Peyer's patch (tissue), 4 donors: ENCODE measurements around the gene MYBPC2. TPM values are rescaled to one million over a fixed set of nuclear protein-coding genes. Genes with fewer than 3 reads are reported as not detected.
A peak's percentile ranks its signal among the peaks of the same experiment; 100 is the strongest.

Source experiments
- DNase-seq, 3 donors: peaks; one replicate each; pipeline ENCODE4 v3.0.0-alpha.2; 2017 to 2019
- H3K27ac ChIP-seq, 4 donors: fragments of 200-600 bp; sonication (generic); one replicate each; pipeline ENCODE4 v1.5.1; 2016 to 2019
- H3K27me3 ChIP-seq, 2 donors: fragments of 200-600 bp; sonication (generic); one replicate each; pipeline ENCODE4 v1.5.1; 2019
- H3K36me3 ChIP-seq, 3 donors: fragments of 200-600 bp; sonication (generic); one replicate each; pipeline ENCODE4 v1.5.1; 2016 to 2019
- H3K4me1 ChIP-seq, 4 donors: fragments of 200-600 bp; sonication (generic); one replicate each; pipeline ENCODE4 v1.5.1; 2016 to 2019
- H3K4me3 ChIP-seq, 4 donors: fragments of 200-600 bp; sonication (generic); 1 replicate in 3 of 4; 2 replicates in 1 of 4; pipeline ENCODE4 v1.5.1; 2016 to 2019; ENCODE audit warnings: mild to moderate bottlenecking in 1 of 4
- H3K9me3 ChIP-seq, 4 donors: fragments of 200-600 bp; sonication (generic); one replicate each; pipeline ENCODE4 v1.5.1; 2016 to 2019; ENCODE audit warnings: mild to moderate bottlenecking in 1 of 4
- POLR2A ChIP-seq, 2 donors: fragments of 450-650 bp; IDR thresholded peaks; one replicate each; pipeline ENCODE4 v1.5.1; 2017; ENCODE audit warnings: antibody characterized with exemption in 2 of 2, mild to moderate bottlenecking in 2 of 2, moderate library complexity in 2 of 2
- total RNA-seq, 4 donors: library from RNA; depleted of rRNA; stranded (reverse); fragments of >200 nt; gene quantifications; one replicate each; pipeline ENCODE4 v1.1.0, GENCODE V29; 2016
- TF ChIP-seq, protein P1 (sequence below), 6 experiments: fragments of 450-650 bp in 4 of 6; fragments of 200-600 bp in 2 of 6; sonication (generic) in 1 of 6; IDR thresholded peaks; one replicate each; pipeline ENCODE4 v1.5.1; 2017 to 2019; ENCODE audit warnings: antibody characterized with exemption in 6 of 6, mild to moderate bottlenecking in 3 of 6, moderate library complexity in 1 of 6

The MYBPC2 gene
- total RNA-seq, 4 donors from 2014 or later = not detected

DNA sequence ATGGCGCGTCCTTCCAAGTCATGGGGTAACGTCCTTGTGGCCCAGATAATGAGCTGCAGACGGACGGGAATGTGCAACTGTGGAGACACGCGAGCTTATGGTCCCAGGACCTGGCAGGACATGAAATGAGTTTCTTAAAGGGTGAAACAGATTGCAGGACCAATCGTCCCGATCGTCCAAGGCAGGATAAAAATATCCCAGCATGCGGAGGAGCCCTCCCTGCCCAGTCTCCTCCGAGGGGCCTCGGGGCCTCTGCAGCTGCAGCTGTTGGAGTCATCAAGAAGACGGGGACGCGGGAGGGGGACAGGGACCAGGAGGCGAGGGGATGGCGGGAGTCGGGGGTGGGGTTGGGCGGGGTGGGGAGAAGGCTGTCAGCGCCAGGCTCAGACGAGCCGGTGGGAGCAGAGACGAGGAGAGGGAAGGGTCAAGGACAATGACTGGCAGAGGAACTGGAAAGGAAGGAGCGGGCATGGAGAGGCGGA lies 58.3 kb downstream of the MYBPC2 start:
- TF ChIP-seq, protein P1, sequence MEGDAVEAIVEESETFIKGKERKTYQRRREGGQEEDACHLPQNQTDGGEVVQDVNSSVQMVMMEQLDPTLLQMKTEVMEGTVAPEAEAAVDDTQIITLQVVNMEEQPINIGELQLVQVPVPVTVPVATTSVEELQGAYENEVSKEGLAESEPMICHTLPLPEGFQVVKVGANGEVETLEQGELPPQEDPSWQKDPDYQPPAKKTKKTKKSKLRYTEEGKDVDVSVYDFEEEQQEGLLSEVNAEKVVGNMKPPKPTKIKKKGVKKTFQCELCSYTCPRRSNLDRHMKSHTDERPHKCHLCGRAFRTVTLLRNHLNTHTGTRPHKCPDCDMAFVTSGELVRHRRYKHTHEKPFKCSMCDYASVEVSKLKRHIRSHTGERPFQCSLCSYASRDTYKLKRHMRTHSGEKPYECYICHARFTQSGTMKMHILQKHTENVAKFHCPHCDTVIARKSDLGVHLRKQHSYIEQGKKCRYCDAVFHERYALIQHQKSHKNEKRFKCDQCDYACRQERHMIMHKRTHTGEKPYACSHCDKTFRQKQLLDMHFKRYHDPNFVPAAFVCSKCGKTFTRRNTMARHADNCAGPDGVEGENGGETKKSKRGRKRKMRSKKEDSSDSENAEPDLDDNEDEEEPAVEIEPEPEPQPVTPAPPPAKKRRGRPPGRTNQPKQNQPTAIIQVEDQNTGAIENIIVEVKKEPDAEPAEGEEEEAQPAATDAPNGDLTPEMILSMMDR (IDR thresholded peaks at IDR 0.05) = no peak
- no peak for TF ChIP-seq POLR2A (IDR thresholded peaks at IDR 0.05)
- no peaks in the 10 kb centered on the region for H3K36me3 ChIP-seq
- H3K4me1 ChIP-seq = no peaks in the 10 kb centered on the region
- H3K27me3 ChIP-seq = no peaks in the 10 kb centered on the region
- H3K9me3 ChIP-seq = no peaks in the 10 kb centered on the region
- H3K27ac ChIP-seq = no peak overlapping the region
- DNase-seq = peak in 1 of 3 donors; percentile 32
- no peak overlapping the region for H3K4me3 ChIP-seq

DNA sequence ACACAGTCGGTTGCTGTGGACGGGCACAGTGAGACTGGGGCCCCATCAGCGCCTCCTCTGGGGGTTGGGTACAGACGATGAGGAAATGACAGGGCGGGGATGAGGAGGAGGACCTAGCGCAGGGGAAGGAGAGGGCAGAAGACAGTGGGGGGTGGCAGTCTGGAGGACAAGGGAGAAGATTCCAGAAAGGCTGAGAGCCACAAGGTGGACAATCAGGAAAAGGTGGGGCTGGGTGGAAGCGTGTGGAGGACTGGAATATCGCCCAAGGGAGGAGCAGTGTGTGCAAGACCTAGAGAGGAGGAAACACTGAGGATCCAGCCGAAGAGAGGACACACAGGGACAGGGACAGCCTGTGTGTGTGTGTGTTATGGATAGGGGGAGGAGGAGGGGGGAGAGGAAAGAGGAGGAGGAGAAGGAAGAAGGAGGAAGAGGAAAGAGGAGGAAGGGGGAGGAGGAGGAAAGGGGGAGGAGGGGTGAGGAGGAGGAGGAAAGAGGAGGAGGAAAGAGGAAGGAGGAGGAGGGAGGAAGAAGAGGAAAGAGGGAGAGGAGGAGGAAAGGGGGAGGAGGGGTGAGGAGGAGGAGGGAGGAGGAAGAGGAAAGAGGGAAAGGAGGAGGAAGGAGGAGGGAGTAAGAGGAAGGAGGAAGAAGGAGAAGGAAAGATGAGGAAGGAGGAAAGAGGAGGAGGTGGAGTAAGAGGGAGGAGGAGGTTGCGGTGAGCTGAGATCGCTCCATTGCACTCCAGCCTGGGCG lies 59.8 kb downstream of the MYBPC2 start:
- Histone ChIP-seq H3K4me3 (no peak overlapping the region), H3K36me3 (no peaks in the 10 kb centered on the region), H3K4me1 (no peaks in the 10 kb centered on the region), H3K9me3 (no peaks in the 10 kb centered on the region), H3K27ac (no peak overlapping the region), H3K27me3 (no peaks in the 10 kb centered on the region)
- peak in 1 of 3 donors; percentile 46 for DNase-seq
- TF ChIP-seq POLR2A (IDR thresholded peaks at IDR 0.05) = no peak
- TF ChIP-seq, protein P1 (IDR thresholded peaks at IDR 0.05) = no peak

DNA sequence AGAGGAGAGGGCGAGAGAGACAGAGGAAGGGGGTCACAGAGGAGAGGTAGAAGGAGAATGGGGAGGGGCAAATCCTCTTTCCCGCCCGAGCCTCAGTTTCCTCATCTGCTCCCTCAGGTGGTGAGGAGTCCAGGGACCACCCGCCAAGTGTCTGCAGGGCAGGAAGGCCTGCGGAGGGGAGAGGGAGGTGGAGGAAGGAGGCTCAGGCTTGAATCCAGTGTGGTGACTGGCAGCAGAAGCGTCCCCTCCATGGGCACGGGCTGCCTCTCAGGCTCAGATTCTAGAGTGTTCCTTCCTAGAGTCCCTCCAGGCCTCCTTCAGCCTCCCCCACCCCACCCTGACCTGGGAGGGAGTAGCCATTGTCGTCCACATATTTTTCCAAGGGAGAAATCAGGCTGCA lies 60.5 kb downstream of the MYBPC2 start:
- Histone ChIP-seq H3K36me3 (no peaks in the 10 kb centered on the region), H3K4me1 (no peaks in the 10 kb centered on the region), H3K4me3 (no peak overlapping the region), H3K27me3 (no peaks in the 10 kb centered on the region), H3K27ac (no peak overlapping the region), H3K9me3 (no peaks in the 10 kb centered on the region)
- no peak for TF ChIP-seq POLR2A (IDR thresholded peaks at IDR 0.05)
- TF ChIP-seq, protein P1 (IDR thresholded peaks at IDR 0.05) = no peak
- DNase-seq = peak in 1 of 3 donors; percentile 22

DNA sequence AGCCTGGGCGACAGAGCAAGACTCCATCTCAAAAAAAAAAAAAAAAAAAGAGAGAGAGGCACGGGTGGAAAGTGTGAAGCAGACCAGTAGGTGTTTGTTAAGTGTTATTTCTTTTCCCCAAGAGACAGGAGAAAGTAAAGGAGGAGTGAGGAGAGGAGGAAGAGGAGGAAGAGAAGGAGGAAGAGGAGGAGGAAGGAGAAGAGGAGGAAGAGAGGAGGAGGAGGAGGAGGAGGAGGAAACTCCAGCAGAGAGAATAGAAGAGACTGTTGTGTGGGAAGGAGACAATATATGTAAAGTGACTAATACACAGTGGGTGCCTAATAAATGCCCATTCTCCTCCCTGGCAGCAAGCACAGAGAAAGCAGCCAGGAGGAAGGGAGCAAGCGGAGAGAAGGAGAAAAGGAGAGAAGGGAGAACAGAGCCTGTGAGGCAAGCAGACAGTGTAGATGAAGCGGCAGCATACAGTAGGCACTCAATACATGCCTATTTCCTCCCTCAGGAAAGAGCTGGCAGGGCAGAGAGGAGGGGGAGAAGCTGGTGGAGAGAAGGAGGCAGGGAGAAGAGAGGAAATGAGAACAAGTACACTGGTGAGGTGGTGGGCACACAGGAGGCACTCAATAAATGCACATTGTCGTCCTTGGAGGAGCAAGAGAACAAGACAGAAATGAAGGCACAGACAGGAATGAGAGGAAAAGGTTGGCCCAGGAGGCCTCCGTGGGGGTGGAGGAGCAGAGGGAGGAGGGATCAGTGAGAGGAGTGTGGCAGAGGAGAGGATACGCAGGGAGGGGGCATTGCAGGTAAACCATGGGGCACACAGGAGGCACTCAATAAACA lies 61.7 kb downstream of the MYBPC2 start:
- Histone ChIP-seq H3K27me3 (no peaks in the 10 kb centered on the region), H3K4me3 (no peak overlapping the region), H3K4me1 (no peaks in the 10 kb centered on the region), H3K9me3 (no peaks in the 10 kb centered on the region), H3K36me3 (no peaks in the 10 kb centered on the region), H3K27ac (no peak overlapping the region)
- TF ChIP-seq, protein P1 (IDR thresholded peaks at IDR 0.05) = no peak
- no peak for DNase-seq

DNA sequence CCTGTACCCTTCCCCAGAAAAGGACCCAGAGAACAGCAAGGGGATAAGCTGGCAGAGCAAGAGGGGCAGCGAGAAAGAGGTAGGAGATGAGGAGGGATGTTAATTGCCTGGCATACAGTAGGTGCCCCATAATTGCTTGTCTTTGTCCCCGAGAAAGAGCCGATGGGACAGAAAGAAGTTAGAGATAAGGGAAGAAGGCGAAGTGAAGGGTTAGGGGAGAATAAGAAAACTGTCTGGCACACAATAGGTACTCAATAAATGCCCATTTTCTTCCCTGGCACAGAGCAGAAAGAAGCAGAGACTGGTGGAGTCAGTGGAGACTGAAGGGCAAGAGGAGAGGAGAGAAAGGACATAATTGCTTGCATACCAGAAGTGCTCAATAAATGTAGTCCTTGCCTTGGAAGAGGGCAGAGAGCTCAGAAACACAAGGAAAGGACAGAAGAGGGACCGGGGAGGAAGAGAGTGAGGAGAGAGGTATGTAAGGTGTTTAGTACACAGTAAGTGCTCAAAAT lies 62.4 kb downstream of the MYBPC2 start:
- no peak for TF ChIP-seq POLR2A (IDR thresholded peaks at IDR 0.05)
- TF ChIP-seq, protein P1 (IDR thresholded peaks at IDR 0.05) = no peak
- Histone ChIP-seq H3K36me3 (no peaks in the 10 kb centered on the region), H3K9me3 (no peaks in the 10 kb centered on the region), H3K27ac (no peak overlapping the region), H3K4me1 (no peaks in the 10 kb centered on the region), H3K4me3 (no peak overlapping the region), H3K27me3 (no peaks in the 10 kb centered on the region)
- no peak for DNase-seq
